Measurements from ENCODE around the gene DNTT.

Gene DNTT

DNA sequence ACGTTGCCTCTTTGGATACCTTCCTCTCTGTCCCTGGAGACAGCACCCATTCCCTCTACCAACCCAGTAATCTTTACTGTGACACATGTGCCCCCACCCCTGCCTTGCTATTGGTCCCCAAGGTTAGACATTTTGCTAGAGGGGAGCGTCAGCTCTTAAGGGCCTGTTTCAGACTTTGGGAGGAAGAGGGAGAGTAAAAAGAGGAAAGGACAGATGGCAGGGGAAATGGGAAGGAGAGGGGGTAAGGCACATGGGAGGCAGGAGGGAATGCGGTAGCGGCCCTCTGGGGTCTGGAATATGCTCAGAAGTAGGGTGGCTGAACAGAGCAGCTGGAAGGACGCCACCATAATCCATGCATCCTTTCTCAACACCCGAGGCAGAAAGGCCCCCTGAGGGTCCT, 45.1 kb upstream of the DNTT start:
- TF ChIP-seq ZNF140 (tag by site-specific recombination; IDR thresholded peaks at IDR 0.05) = no peak
- TF ChIP-seq ZNF677 (tag by site-specific recombination; IDR thresholded peaks at IDR 0.05) = no peak
- TF ChIP-seq OVOL3 (tag by site-specific recombination; IDR thresholded peaks at IDR 0.05) = no peak
- TF ChIP-seq ZNF138 (tag by site-specific recombination; IDR thresholded peaks at IDR 0.05; ENCODE audit: borderline replicate concordance) = no peak
- no peak for TF ChIP-seq ZNF266 (tag by site-specific recombination; IDR thresholded peaks at IDR 0.05; ENCODE audit: low read depth)
- no peak for TF ChIP-seq HOXD13 (CRISPR knock-in tag; IDR thresholded peaks at IDR 0.05; ENCODE audit: borderline replicate concordance)
- TF ChIP-seq, protein P1, sequence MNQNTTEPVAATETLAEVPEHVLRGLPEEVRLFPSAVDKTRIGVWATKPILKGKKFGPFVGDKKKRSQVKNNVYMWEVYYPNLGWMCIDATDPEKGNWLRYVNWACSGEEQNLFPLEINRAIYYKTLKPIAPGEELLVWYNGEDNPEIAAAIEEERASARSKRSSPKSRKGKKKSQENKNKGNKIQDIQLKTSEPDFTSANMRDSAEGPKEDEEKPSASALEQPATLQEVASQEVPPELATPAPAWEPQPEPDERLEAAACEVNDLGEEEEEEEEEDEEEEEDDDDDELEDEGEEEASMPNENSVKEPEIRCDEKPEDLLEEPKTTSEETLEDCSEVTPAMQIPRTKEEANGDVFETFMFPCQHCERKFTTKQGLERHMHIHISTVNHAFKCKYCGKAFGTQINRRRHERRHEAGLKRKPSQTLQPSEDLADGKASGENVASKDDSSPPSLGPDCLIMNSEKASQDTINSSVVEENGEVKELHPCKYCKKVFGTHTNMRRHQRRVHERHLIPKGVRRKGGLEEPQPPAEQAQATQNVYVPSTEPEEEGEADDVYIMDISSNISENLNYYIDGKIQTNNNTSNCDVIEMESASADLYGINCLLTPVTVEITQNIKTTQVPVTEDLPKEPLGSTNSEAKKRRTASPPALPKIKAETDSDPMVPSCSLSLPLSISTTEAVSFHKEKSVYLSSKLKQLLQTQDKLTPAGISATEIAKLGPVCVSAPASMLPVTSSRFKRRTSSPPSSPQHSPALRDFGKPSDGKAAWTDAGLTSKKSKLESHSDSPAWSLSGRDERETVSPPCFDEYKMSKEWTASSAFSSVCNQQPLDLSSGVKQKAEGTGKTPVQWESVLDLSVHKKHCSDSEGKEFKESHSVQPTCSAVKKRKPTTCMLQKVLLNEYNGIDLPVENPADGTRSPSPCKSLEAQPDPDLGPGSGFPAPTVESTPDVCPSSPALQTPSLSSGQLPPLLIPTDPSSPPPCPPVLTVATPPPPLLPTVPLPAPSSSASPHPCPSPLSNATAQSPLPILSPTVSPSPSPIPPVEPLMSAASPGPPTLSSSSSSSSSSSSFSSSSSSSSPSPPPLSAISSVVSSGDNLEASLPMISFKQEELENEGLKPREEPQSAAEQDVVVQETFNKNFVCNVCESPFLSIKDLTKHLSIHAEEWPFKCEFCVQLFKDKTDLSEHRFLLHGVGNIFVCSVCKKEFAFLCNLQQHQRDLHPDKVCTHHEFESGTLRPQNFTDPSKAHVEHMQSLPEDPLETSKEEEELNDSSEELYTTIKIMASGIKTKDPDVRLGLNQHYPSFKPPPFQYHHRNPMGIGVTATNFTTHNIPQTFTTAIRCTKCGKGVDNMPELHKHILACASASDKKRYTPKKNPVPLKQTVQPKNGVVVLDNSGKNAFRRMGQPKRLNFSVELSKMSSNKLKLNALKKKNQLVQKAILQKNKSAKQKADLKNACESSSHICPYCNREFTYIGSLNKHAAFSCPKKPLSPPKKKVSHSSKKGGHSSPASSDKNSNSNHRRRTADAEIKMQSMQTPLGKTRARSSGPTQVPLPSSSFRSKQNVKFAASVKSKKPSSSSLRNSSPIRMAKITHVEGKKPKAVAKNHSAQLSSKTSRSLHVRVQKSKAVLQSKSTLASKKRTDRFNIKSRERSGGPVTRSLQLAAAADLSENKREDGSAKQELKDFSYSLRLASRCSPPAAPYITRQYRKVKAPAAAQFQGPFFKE (tag by site-specific recombination; IDR thresholded peaks at IDR 0.05; ENCODE audit: borderline replicate concordance) = no peak
- TF ChIP-seq SP2 (tag by site-specific recombination; IDR thresholded peaks at IDR 0.05) = no peak
- TF ChIP-seq, protein P2, sequence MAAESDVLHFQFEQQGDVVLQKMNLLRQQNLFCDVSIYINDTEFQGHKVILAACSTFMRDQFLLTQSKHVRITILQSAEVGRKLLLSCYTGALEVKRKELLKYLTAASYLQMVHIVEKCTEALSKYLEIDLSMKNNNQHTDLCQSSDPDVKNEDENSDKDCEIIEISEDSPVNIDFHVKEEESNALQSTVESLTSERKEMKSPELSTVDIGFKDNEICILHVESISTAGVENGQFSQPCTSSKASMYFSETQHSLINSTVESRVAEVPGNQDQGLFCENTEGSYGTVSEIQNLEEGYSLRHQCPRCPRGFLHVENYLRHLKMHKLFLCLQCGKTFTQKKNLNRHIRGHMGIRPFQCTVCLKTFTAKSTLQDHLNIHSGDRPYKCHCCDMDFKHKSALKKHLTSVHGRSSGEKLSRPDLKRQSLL (tag by site-specific recombination; IDR thresholded peaks at IDR 0.05) = no peak
- no peak for TF ChIP-seq SCRT1 (tag by site-specific recombination; IDR thresholded peaks at IDR 0.05; ENCODE audit: borderline replicate concordance)
- no peak for TF ChIP-seq KLF8 (tag by site-specific recombination; IDR thresholded peaks at IDR 0.05)
- no peak for TF ChIP-seq ZBTB48 (tag by site-specific recombination; IDR thresholded peaks at IDR 0.05)
- no peak for TF ChIP-seq YY2 (tag by site-specific recombination; IDR thresholded peaks at IDR 0.05)
- TF ChIP-seq ZNF791 (tag by site-specific recombination; IDR thresholded peaks at IDR 0.05) = no peak
- no peaks in the 10 kb centered on the region for H3K36me3 ChIP-seq (ENCODE audit: control insufficient read depth in 2 of 2, insufficient read depth in 1 of 2, low read length in 2 of 2)
- ChIA-PET CTCF (interaction anchor here (0.8 kb wide), 1 partner anchor 29 kb away, joined by 4 read pairs; no protein-coding TSS in a partner anchor), POLR2A (no interaction called here)
- H3K27ac ChIP-seq (ENCODE audit: extremely low read depth, low read depth, low read length) = no peak overlapping the region
- no peaks in the 10 kb centered on the region for H3K4me1 ChIP-seq (ENCODE audit: control insufficient read depth, insufficient read depth, low read length)
- H3K4me3 ChIP-seq (ENCODE audit: low read depth, low read length) = no peak overlapping the region
- no peaks in the 10 kb centered on the region for H3K9me3 ChIP-seq (ENCODE audit: control insufficient read depth, insufficient read depth, low read depth, low read length)

DNA sequence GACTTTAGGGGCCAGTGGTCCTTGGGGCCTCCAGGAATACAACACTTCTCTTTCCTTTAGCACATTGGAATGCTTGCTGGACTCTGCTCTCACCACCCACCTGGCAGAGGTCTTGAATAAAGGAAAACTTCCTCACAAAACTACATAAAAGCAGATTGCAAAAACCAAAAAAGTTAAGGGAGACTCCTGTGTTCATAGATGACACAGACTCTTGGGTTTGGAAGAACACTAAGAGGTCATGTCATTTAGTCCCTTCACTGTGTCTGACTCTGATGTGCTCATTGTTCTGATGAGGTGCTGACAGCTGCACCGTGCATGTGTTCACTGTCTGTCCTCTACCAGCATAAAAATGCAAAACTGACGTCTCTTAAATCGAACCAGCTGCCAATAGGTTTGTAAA, 44.2 kb upstream of the DNTT start:
- H3K4me3 ChIP-seq (ENCODE audit: low read depth, low read length) = no peak overlapping the region
- no peak overlapping the region for H3K27ac ChIP-seq (ENCODE audit: extremely low read depth, low read depth, low read length)
- H3K9me3 ChIP-seq (ENCODE audit: control insufficient read depth, insufficient read depth, low read depth, low read length) = no peaks in the 10 kb centered on the region
- TF ChIP-seq, protein P2 (tag by site-specific recombination; IDR thresholded peaks at IDR 0.05) = no peak
- TF ChIP-seq, protein P3, sequence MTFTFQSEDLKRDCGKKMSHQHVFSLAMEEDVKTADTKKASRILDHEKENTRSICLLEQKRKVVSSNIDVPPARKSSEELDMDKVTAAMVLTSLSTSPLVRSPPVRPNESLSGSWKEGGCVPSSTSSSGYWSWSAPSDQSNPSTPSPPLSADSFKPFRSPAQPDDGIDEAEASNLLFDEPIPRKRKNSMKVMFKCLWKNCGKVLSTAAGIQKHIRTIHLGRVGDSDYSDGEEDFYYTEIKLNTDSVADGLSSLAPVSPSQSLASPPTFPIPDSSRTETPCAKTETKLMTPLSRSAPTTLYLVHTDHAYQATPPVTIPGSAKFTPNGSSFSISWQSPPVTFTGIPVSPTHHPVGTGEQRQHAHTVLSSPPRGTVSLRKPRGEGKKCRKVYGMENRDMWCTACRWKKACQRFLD (tag by site-specific recombination; IDR thresholded peaks at IDR 0.05) = no peak
- TF ChIP-seq ZFP69B (tag by site-specific recombination; IDR thresholded peaks at IDR 0.05) (no peak), ZNF10 (tag by site-specific recombination; IDR thresholded peaks at IDR 0.05) (no peak), YY2 (tag by site-specific recombination; IDR thresholded peaks at IDR 0.05) (no peak), ZNF138 (tag by site-specific recombination; IDR thresholded peaks at IDR 0.05; ENCODE audit: borderline replicate concordance) (no peak), KLF9 (tag by site-specific recombination; IDR thresholded peaks at IDR 0.05; ENCODE audit: low read depth) (no peak), SCRT1 (tag by site-specific recombination; IDR thresholded peaks at IDR 0.05; ENCODE audit: borderline replicate concordance) (no peak), SP2 (tag by site-specific recombination; IDR thresholded peaks at IDR 0.05) (no peak), ZNF239 (tag by site-specific recombination; IDR thresholded peaks at IDR 0.05) (no peak), ZNF23 (tag by site-specific recombination; IDR thresholded peaks at IDR 0.05; ENCODE audit: borderline replicate concordance) (no peak), ZNF747 (tag by site-specific recombination; IDR thresholded peaks at IDR 0.05) (no peak)
- TF ChIP-seq, protein P4, sequence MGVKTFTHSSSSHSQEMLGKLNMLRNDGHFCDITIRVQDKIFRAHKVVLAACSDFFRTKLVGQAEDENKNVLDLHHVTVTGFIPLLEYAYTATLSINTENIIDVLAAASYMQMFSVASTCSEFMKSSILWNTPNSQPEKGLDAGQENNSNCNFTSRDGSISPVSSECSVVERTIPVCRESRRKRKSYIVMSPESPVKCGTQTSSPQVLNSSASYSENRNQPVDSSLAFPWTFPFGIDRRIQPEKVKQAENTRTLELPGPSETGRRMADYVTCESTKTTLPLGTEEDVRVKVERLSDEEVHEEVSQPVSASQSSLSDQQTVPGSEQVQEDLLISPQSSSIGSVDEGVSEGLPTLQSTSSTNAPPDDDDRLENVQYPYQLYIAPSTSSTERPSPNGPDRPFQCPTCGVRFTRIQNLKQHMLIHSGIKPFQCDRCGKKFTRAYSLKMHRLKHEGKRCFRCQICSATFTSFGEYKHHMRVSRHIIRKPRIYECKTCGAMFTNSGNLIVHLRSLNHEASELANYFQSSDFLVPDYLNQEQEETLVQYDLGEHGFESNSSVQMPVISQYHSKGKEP (tag by site-specific recombination; IDR thresholded peaks at IDR 0.05) = no peak
- H3K4me1 ChIP-seq (ENCODE audit: control insufficient read depth, insufficient read depth, low read length) = no peaks in the 10 kb centered on the region
- ChIA-PET POLR2A (no interaction called here), CTCF (interaction anchor here (0.6 to 1.5 kb wide), 3 partner anchors 31 to 1005 kb away, joined by 3 to 6 read pairs (median 4); no protein-coding TSS in a partner anchor)
- H3K36me3 ChIP-seq (ENCODE audit: control insufficient read depth in 2 of 2, insufficient read depth in 1 of 2, low read length in 2 of 2) = no peaks in the 10 kb centered on the region

Data from HEK293 (cell line).